Neural cell (in vitro differentiated cells): ENCODE measurements around the gene NTHL1. TPM values are rescaled to one million over a fixed set of nuclear protein-coding genes. Genes with fewer than 3 reads are reported as not detected.

ENCODE experiments used
- H2AFZ ChIP-seq: fragments of 200-600, 300-800 bp; sonication (generic), shearing (Covaris generic); 2 replicates; pipeline ENCODE4 v1.6.0; 2014; ENCODE audit warnings: low read depth, mild to moderate bottlenecking, antibody characterized with exemption, low read length, moderate library complexity
- H3F3A ChIP-seq: fragments of 200-600 bp; shearing (Covaris generic); 2 replicates; pipeline ENCODE4 v1.6.1; 2016; ENCODE audit warnings: mild to moderate bottlenecking, moderate library complexity, mixed read lengths, antibody characterized with exemption, low read length; ENCODE audit not compliant: insufficient read depth, poor library complexity, severe bottlenecking
- H3K27ac ChIP-seq: fragments of 200-600, 300-800 bp; sonication (generic), shearing (Covaris generic); 2 replicates; pipeline ENCODE4 v1.5.1; 2014; ENCODE audit warnings: mild to moderate bottlenecking, low read length, moderate library complexity
- H3K27me3 ChIP-seq: fragments of 300-800, 200-600 bp; sonication (generic), shearing (Covaris generic); 2 replicates; pipeline ENCODE4 v1.6.0; 2014; ENCODE audit warnings: mild to moderate bottlenecking, low read depth, low read length, moderate library complexity; ENCODE audit not compliant: insufficient read depth
- H3K36me3 ChIP-seq: fragments of 300-800, 200-600 bp; sonication (generic), shearing (Covaris generic); 2 replicates; pipeline ENCODE4 v1.5.1; 2014; ENCODE audit warnings: mild to moderate bottlenecking, antibody characterized with exemption, low read length, moderate library complexity; ENCODE audit not compliant: insufficient read depth
- H3K4me2 ChIP-seq: fragments of 300-800, 200-600 bp; sonication (generic), shearing (Covaris generic); 2 replicates; pipeline ENCODE4 v1.6.0; 2014; ENCODE audit warnings: mild to moderate bottlenecking, low read length
- H3K4me3 ChIP-seq: fragments of 300-800, 200-600 bp; sonication (generic), shearing (Covaris generic); 2 replicates; pipeline ENCODE4 v1.5.1; 2014; ENCODE audit warnings: mild to moderate bottlenecking, low read length, moderate library complexity
- H3K79me2 ChIP-seq: fragments of 200-600 bp; shearing (Covaris generic); replicated peaks from 2 replicates; pipeline ENCODE4 v1.6.0; 2014; ENCODE audit warnings: mild to moderate bottlenecking, low read length, moderate library complexity; ENCODE audit not compliant: insufficient read depth
- H3K9ac ChIP-seq: fragments of 300-800, 200-600 bp; sonication (generic), shearing (Covaris generic); 2 replicates; pipeline ENCODE4 v1.6.1; 2016; ENCODE audit warnings: mild to moderate bottlenecking, low read length, mixed read lengths
- H3K9me2 ChIP-seq: fragments of 200-600 bp; shearing (Covaris generic); 2 replicates; pipeline ENCODE4 v1.6.1; 2016; ENCODE audit warnings: mild to moderate bottlenecking, low read length, mixed read lengths; ENCODE audit not compliant: insufficient read depth
- H3K9me3 ChIP-seq: fragments of 200-600, 300-800 bp; sonication (generic), shearing (Covaris generic); 2 replicates; pipeline ENCODE4 v1.6.1; 2016; ENCODE audit warnings: mild to moderate bottlenecking, mixed run types, low read length, moderate library complexity, mixed read lengths
- H4K20me1 ChIP-seq: fragments of 200-600 bp; shearing (Covaris generic); 2 replicates; pipeline ENCODE4 v1.6.1; 2016; ENCODE audit warnings: mild to moderate bottlenecking, mixed run types; ENCODE audit not compliant: insufficient read depth
- EP300 ChIP-seq: fragments of 450-650 bp; conservative IDR thresholded peaks from 2 replicates; pipeline ENCODE4 v1.6.1; 2014; ENCODE audit warnings: antibody characterized with exemption, mild to moderate bottlenecking, moderate library complexity; ENCODE audit not compliant: poor library complexity, severe bottlenecking
- EZH2 ChIP-seq: fragments of 200-600, 300-800 bp; shearing (Covaris generic), sonication (generic); IDR thresholded peaks from 2 replicates; pipeline ENCODE4 v1.6.1; 2014; ENCODE audit warnings: antibody characterized with exemption, low read length, borderline replicate concordance, mild to moderate bottlenecking; ENCODE audit not compliant: insufficient read depth, poor library complexity, severe bottlenecking
- MXI1 ChIP-seq: fragments of 450-650 bp; conservative IDR thresholded peaks from 2 replicates; pipeline ENCODE4 v1.6.1; 2014; ENCODE audit warnings: antibody characterized with exemption, mild to moderate bottlenecking; ENCODE audit not compliant: poor library complexity, severe bottlenecking
- POLR2AphosphoS5 ChIP-seq: IDR thresholded peaks from 2 replicates; pipeline ENCODE4 v1.6.1; 2012
- RAD21 ChIP-seq: fragments of 450-650 bp; conservative IDR thresholded peaks from 2 replicates; pipeline ENCODE4 v1.6.1; 2014; ENCODE audit warnings: antibody characterized with exemption, mild to moderate bottlenecking, moderate library complexity
- SMC3 ChIP-seq: fragments of 450-650 bp; conservative IDR thresholded peaks from 2 replicates; pipeline ENCODE4 v1.6.1; 2014; ENCODE audit warnings: antibody characterized with exemption, mild to moderate bottlenecking, moderate library complexity; ENCODE audit not compliant: poor library complexity
- TAF1 ChIP-seq: IDR thresholded peaks from 2 replicates; pipeline ENCODE4 v1.6.1; 2012; ENCODE audit warnings: low read depth
- polyA plus RNA-seq: library from polyadenylated mRNA; depleted of rRNA; stranded (reverse); fragments of >200 nt; gene quantifications from 2 replicates; pipeline ENCODE4 v1.2.3, GENCODE V29; 2014
- TF ChIP-seq, protein P1 (sequence below): fragments of 450-650 bp; IDR thresholded peaks from 2 replicates; pipeline ENCODE4 v1.5.1; 2014; ENCODE audit warnings: antibody characterized with exemption, mild to moderate bottlenecking, moderate library complexity; ENCODE audit not compliant: poor library complexity, severe bottlenecking
- TF ChIP-seq, protein P2 (sequence below): IDR thresholded peaks from 2 replicates; pipeline ENCODE4 v1.6.1; 2012; ENCODE audit warnings: borderline replicate concordance

The NTHL1 gene
- polyA plus RNA-seq, 1 donor from 2014 or later = 43.1 TPM

DNA sequence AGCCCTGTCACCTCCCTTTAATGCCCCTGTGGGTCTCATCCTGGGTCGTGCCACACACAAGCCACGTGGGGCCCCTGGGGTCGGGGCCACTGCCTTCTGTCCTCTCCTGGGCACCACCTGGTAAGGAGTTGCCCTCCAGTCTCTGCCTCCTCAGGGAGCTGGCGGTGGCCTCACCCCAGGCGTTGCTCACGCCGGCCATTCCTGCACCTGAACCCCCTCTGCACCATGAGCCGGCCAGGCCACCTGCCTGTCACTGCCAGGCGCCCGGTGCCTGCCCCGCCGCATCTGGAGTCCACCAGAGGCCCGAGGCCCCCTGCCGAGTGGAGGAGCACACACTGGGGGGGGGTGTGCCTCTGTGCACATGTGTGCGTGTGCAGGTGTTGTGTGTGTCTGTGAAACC is 10.5 kb downstream of the NTHL1 start:
- no peak overlapping the region for H3K27ac ChIP-seq
- no peaks in the 10 kb centered on the region for H3K27me3 ChIP-seq

DNA sequence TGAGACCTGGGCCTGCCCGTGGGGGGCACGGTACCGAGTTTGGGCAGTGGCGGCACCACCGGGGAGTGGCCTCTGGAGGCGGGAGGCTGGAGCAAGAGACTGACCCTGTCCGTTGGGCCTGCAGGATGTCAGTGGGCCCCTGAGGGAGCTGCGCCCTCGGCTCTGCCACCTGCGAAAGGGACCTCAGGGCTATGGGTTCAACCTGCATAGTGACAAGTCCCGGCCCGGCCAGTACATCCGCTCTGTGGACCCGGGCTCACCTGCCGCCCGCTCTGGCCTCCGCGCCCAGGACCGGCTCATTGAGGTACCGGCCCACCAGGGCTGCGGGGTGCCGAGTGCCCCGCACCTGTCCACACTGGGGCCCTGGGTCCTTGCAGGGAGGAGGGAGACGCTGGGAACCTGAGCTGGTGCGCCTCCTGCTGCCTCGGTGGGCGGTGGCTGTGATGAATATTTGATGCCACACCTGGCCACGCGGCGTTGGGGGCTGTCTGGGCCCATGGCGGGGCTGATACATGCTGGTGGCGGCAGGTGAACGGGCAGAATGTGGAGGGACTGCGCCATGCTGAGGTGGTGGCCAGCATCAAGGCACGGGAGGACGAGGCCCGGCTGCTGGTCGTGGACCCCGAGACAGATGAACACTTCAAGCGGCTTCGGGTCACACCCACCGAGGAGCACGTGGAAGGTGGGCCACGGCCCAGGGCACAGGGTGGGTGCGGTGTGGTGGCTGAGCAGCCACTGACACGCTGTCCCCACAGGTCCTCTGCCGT is 11.3 kb downstream of the NTHL1 start:
- Histone ChIP-seq H3K79me2 (no peaks in the 10 kb centered on the region), H3K4me3 (no peak overlapping the region), H3K4me2 (no peak overlapping the region), H3K9me3 (no peaks in the 10 kb centered on the region), H3K27ac (no peak overlapping the region), H3K36me3 (no peaks in the 10 kb centered on the region), H3K27me3 (no peaks in the 10 kb centered on the region), H2AFZ (no peak overlapping the region), H3K9me2 (no peaks in the 10 kb centered on the region), H3F3A (no peaks in the 10 kb centered on the region), H3K9ac (no peak overlapping the region), H4K20me1 (no peaks in the 10 kb centered on the region)
- TF ChIP-seq POLR2AphosphoS5 = no peak
- TF ChIP-seq, protein P1, sequence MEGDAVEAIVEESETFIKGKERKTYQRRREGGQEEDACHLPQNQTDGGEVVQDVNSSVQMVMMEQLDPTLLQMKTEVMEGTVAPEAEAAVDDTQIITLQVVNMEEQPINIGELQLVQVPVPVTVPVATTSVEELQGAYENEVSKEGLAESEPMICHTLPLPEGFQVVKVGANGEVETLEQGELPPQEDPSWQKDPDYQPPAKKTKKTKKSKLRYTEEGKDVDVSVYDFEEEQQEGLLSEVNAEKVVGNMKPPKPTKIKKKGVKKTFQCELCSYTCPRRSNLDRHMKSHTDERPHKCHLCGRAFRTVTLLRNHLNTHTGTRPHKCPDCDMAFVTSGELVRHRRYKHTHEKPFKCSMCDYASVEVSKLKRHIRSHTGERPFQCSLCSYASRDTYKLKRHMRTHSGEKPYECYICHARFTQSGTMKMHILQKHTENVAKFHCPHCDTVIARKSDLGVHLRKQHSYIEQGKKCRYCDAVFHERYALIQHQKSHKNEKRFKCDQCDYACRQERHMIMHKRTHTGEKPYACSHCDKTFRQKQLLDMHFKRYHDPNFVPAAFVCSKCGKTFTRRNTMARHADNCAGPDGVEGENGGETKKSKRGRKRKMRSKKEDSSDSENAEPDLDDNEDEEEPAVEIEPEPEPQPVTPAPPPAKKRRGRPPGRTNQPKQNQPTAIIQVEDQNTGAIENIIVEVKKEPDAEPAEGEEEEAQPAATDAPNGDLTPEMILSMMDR = no peak
- no peak for TF ChIP-seq MXI1
- no peak for TF ChIP-seq RAD21
- no peak for TF ChIP-seq EP300
- TF ChIP-seq EZH2 = no peak
- no peak for TF ChIP-seq SMC3
- TF ChIP-seq TAF1 = no peak
- TF ChIP-seq, protein P2, sequence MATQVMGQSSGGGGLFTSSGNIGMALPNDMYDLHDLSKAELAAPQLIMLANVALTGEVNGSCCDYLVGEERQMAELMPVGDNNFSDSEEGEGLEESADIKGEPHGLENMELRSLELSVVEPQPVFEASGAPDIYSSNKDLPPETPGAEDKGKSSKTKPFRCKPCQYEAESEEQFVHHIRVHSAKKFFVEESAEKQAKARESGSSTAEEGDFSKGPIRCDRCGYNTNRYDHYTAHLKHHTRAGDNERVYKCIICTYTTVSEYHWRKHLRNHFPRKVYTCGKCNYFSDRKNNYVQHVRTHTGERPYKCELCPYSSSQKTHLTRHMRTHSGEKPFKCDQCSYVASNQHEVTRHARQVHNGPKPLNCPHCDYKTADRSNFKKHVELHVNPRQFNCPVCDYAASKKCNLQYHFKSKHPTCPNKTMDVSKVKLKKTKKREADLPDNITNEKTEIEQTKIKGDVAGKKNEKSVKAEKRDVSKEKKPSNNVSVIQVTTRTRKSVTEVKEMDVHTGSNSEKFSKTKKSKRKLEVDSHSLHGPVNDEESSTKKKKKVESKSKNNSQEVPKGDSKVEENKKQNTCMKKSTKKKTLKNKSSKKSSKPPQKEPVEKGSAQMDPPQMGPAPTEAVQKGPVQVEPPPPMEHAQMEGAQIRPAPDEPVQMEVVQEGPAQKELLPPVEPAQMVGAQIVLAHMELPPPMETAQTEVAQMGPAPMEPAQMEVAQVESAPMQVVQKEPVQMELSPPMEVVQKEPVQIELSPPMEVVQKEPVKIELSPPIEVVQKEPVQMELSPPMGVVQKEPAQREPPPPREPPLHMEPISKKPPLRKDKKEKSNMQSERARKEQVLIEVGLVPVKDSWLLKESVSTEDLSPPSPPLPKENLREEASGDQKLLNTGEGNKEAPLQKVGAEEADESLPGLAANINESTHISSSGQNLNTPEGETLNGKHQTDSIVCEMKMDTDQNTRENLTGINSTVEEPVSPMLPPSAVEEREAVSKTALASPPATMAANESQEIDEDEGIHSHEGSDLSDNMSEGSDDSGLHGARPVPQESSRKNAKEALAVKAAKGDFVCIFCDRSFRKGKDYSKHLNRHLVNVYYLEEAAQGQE = no peak

More for the DNA sequence above, 10.5 kb downstream of the NTHL1 start:
- Histone ChIP-seq H3K9ac (no peak overlapping the region), H4K20me1 (no peaks in the 10 kb centered on the region), H3K9me3 (no peaks in the 10 kb centered on the region), H3K36me3 (no peaks in the 10 kb centered on the region), H3K79me2 (no peaks in the 10 kb centered on the region), H3K4me3 (no peak overlapping the region), H3F3A (no peaks in the 10 kb centered on the region), H3K9me2 (no peaks in the 10 kb centered on the region), H2AFZ (no peak overlapping the region), H3K4me2 (no peak overlapping the region)
- TF ChIP-seq EP300 (no peak), RAD21 (no peak), SMC3 (no peak), MXI1 (no peak), EZH2 (no peak), TAF1 (no peak), POLR2AphosphoS5 (no peak)
- TF ChIP-seq, protein P1 = no peak
- TF ChIP-seq, protein P2 = no peak
